DOHH2 (cell line): Measurements from ENCODE around the gene MS4A13.

ENCODE experiments used
- EZH2phosphoT487 ChIP-seq: fragments of 200-600 bp; sonication (generic); IDR thresholded peaks from 2 replicates; pipeline ENCODE4 v1.6.1; 2017; ENCODE audit warnings: borderline replicate concordance, mild to moderate bottlenecking, antibody characterized with exemption, low read length, moderate library complexity, mixed read lengths
- TF ChIP-seq, protein P1 (sequence below): fragments of 200-600 bp; sonication (generic); IDR thresholded peaks from one replicate; pipeline ENCODE4 v1.5.1; 2014; ENCODE audit warnings: antibody characterized with exemption, mild to moderate bottlenecking, low read depth, low read length; ENCODE audit not compliant: poor library complexity, severe bottlenecking

DNA sequence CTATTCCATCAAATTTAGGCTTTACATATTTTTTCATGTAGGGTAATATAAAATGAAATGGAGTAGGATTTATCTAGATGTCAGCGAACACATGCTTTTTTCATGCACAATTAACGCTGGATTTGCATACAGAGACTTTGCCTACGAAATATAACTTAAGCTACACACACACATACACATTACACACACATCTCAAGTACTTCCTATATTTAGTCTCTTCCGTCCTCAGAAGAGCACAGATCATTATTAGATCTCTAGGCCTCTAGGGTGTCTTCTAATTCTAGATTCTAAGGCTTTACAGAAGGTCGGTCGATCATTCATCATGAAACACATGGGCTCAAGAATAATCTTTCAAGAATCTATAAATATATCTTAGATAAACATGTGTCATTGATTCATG is 3.8 kb upstream of the MS4A13 start:
- TF ChIP-seq, protein P1, sequence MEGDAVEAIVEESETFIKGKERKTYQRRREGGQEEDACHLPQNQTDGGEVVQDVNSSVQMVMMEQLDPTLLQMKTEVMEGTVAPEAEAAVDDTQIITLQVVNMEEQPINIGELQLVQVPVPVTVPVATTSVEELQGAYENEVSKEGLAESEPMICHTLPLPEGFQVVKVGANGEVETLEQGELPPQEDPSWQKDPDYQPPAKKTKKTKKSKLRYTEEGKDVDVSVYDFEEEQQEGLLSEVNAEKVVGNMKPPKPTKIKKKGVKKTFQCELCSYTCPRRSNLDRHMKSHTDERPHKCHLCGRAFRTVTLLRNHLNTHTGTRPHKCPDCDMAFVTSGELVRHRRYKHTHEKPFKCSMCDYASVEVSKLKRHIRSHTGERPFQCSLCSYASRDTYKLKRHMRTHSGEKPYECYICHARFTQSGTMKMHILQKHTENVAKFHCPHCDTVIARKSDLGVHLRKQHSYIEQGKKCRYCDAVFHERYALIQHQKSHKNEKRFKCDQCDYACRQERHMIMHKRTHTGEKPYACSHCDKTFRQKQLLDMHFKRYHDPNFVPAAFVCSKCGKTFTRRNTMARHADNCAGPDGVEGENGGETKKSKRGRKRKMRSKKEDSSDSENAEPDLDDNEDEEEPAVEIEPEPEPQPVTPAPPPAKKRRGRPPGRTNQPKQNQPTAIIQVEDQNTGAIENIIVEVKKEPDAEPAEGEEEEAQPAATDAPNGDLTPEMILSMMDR = no peak
- no peak for TF ChIP-seq EZH2phosphoT487
